Gastroesophageal sphincter (tissue), 4 donors: Measurements from ENCODE around the gene DNAI1. TPM values are rescaled to one million over a fixed set of nuclear protein-coding genes. Genes with fewer than 3 reads are reported as not detected.

Experiments used
- ATAC-seq: fragments of 150-250 bp; one replicate; pipeline ENCODE4 v1.9.1; 2016; ENCODE audit warnings: mild to moderate bottlenecking, moderate library complexity
- H3K27ac ChIP-seq, 4 donors: fragments of 200-600 bp; sonication (generic) in 3 of 4; 1 replicate in 3 of 4; 2 replicates in 1 of 4; pipeline ENCODE4 v1.5.1; 2016 to 2019
- H3K27me3 ChIP-seq: fragments of 200-600 bp; sonication (generic); one replicate; pipeline ENCODE4 v1.5.1; 2019
- H3K36me3 ChIP-seq, 2 donors: fragments of 200-600 bp; sonication (generic); one replicate each; pipeline ENCODE4 v1.5.1; 2019; ENCODE audit warnings: control low read depth in 1 of 2
- H3K4me1 ChIP-seq, 3 donors: fragments of 200-600 bp; sonication (generic); 1 replicate in 2 of 3; 2 replicates in 1 of 3; pipeline ENCODE4 v1.5.1; 2016 to 2019; ENCODE audit warnings: control low read depth in 2 of 3
- H3K4me3 ChIP-seq, 2 donors: fragments of 200-600 bp; sonication (generic); one replicate each; pipeline ENCODE4 v1.5.1; 2019; ENCODE audit warnings: mild to moderate bottlenecking in 1 of 2, moderate library complexity in 1 of 2
- H3K9me3 ChIP-seq, 3 donors: fragments of 200-600 bp; sonication (generic); one replicate each; pipeline ENCODE4 v1.5.1; 2017 to 2019; ENCODE audit warnings: control low read depth in 2 of 3
- EP300 ChIP-seq: sonication (generic); formaldehyde crosslinking; IDR thresholded peaks from one replicate; pipeline ENCODE4 v1.6.1; 2017; ENCODE audit warnings: antibody characterized with exemption, mild to moderate bottlenecking
- POLR2A ChIP-seq, 2 donors: fragments of 450-650 bp; IDR thresholded peaks; one replicate each; pipeline ENCODE4 v1.6.1; 2017; ENCODE audit warnings: antibody characterized with exemption in 2 of 2, mild to moderate bottlenecking in 2 of 2, moderate library complexity in 1 of 2
- POLR2AphosphoS5 ChIP-seq: sonication (generic); formaldehyde crosslinking; IDR thresholded peaks from one replicate; pipeline ENCODE4 v1.6.1; 2017; ENCODE audit warnings: antibody characterized with exemption
- WGBS, 2 donors: methylation state at CpG; one replicate each; pipeline ENCODE4 v1.1.5; 2018; ENCODE audit warnings: low coverage in 1 of 2; 5-methylcytosine and 5-hydroxymethylcytosine counted together
- total RNA-seq, 4 donors: library from RNA; depleted of rRNA; stranded (reverse); fragments of >200 nt; gene quantifications; one replicate each; pipeline ENCODE4 v1.1.0, GENCODE V29; 2016
- TF ChIP-seq, protein P1 (sequence below), 4 experiments: fragments of 200-600 bp in 2 of 4; fragments of 450-650 bp in 2 of 4; sonication (generic) in 1 of 4; IDR thresholded peaks; one replicate each; pipeline ENCODE4 v1.5.1; 2017 to 2019; ENCODE audit warnings: antibody characterized with exemption in 4 of 4, mild to moderate bottlenecking in 2 of 4, moderate library complexity in 2 of 4

The DNAI1 gene
- total RNA-seq, 4 donors from 2014 or later, result not detected

GRCh38 chr9:34499076-34499475 lies 40.5 kb downstream of the DNAI1 start:
- no peak for TF ChIP-seq EP300
- H3K36me3 ChIP-seq, result no peaks in the 10 kb centered on the region
- H3K4me1 ChIP-seq, result peaks cover 0 to 29% (median 16%) of the 10 kb centered on the region in 3 donors
- H3K27ac ChIP-seq, result no peak overlapping the region
- 79 to 84% methylated on average over 2 of the region's 2 CpGs for WGBS, 2 donors
- no peak overlapping the region for H3K4me3 ChIP-seq
- H3K9me3 ChIP-seq, result no peaks in the 10 kb centered on the region
- no peaks in the 10 kb centered on the region for H3K27me3 ChIP-seq
- no peak for ATAC-seq

DNA sequence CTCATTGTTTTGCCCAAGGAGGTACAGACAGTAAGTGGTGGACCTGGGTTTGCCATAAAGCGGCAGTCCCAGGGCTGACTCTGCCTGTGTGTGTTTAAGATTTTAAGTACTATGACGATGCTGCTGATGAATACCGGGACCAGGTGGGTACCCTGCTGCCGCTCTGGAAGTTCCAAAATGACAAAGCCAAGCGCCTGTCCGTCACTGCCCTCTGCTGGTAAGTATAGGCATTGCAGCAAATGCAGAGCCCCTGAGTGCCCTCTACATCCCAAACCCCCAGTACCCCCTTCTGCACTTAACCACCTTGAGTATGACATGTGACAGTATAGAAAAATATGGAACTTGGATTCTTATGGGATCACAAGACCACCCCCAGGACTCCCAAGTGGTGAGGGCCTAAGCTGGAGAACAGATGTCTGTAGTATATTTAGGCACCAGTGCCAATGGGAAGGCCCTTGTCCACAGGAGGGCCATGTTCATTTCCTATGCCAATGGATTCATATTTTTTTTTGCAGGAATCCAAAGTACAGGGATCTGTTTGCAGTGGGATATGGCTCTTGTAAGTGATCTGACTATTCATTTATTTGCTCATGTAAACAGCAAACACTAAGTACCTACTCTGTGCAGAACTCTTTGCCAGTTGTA lies 42.1 kb downstream of the DNAI1 start:
- 0 to 20% methylated on average over 1 to 3 of the region's 6 CpGs for WGBS, 2 donors
- no peak for TF ChIP-seq EP300
- TF ChIP-seq, protein P1, sequence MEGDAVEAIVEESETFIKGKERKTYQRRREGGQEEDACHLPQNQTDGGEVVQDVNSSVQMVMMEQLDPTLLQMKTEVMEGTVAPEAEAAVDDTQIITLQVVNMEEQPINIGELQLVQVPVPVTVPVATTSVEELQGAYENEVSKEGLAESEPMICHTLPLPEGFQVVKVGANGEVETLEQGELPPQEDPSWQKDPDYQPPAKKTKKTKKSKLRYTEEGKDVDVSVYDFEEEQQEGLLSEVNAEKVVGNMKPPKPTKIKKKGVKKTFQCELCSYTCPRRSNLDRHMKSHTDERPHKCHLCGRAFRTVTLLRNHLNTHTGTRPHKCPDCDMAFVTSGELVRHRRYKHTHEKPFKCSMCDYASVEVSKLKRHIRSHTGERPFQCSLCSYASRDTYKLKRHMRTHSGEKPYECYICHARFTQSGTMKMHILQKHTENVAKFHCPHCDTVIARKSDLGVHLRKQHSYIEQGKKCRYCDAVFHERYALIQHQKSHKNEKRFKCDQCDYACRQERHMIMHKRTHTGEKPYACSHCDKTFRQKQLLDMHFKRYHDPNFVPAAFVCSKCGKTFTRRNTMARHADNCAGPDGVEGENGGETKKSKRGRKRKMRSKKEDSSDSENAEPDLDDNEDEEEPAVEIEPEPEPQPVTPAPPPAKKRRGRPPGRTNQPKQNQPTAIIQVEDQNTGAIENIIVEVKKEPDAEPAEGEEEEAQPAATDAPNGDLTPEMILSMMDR (IDR thresholded peaks at IDR 0.05), result peak; percentile 88 to 98 (median 93)
- Histone ChIP-seq H3K27ac (no peak overlapping the region), H3K9me3 (no peaks in the 10 kb centered on the region), H3K4me1 (peaks cover 0 to 29% (median 16%) of the 10 kb centered on the region in 3 donors), H3K27me3 (no peaks in the 10 kb centered on the region), H3K36me3 (no peaks in the 10 kb centered on the region), H3K4me3 (no peak overlapping the region)
- ATAC-seq, result peak; percentile 45

DNA sequence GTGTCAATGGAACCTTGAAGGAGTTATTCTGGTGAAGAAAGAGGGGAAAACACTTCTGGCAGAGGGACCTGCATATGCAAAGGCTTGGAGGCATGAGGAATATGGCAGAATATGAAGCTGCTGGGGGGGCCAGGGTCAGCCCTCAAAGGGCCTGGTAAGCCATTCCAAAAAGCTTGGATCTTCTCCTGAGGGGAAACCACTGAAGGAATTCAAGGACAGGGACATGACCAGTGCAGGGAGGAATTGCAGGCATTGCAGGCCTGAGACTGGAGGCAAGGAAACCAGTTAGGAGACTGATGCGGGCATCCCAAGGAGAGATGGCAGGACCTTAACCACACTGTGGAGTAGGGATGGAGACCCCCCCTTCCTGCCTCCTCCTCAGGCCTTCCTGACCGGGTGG lies 42.8 kb downstream of the DNAI1 start:
- Histone ChIP-seq H3K9me3 (no peaks in the 10 kb centered on the region), H3K27ac (peak overlapping the region in 3 of 4 donors; percentile 19 to 59 (median 45)), H3K4me1 (peaks cover 0 to 29% (median 16%) of the 10 kb centered on the region in 3 donors), H3K4me3 (no peak overlapping the region), H3K36me3 (no peaks in the 10 kb centered on the region), H3K27me3 (no peaks in the 10 kb centered on the region)
- ATAC-seq, result no peak
- TF ChIP-seq EP300 (no peak), POLR2A (IDR thresholded peaks at IDR 0.05) (no peak), POLR2AphosphoS5 (no peak)
- TF ChIP-seq, protein P1 (IDR thresholded peaks at IDR 0.05), result no peak
- 63% methylated on average over 1 of the region's 2 CpGs; no CpG with 5 or more reads in 1 of the 2 donors for WGBS, 2 donors

DNA sequence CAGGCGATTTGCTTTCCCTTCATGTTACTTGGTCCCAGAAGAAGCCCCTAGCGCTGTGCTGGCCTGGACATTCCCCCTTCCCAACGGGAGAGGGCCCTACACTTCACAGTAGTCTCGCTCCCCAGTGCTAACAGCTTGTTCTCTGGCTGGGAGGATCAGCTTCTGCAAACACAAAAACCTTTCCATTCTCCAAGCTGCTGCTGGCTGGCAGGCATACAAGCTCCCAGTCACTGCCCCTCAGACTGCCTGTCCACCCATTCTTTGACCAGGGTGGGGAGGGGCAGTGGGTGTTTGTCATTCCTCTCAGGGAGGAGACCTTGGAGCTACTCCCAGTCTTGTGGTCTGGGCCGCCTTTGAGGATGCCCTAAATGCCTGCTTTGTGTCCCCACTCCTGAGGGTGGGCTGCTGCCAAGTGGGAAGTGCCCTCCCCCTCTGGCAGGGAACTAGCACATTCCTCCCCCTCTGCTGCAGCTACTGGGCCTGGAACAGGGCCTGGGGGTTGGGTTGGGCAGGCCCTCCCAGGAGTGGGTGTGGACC lies 43.4 kb downstream of the DNAI1 start:
- H3K9me3 ChIP-seq, result no peaks in the 10 kb centered on the region
- H3K4me1 ChIP-seq, result peaks cover 0 to 29% (median 16%) of the 10 kb centered on the region in 3 donors
- H3K36me3 ChIP-seq, result no peaks in the 10 kb centered on the region
- TF ChIP-seq EP300, result no peak
- no peak for TF ChIP-seq POLR2A (IDR thresholded peaks at IDR 0.05)
- TF ChIP-seq, protein P1 (IDR thresholded peaks at IDR 0.05), result peak in 2 of 4 experiments; percentile 16 to 63
- TF ChIP-seq POLR2AphosphoS5, result peak; percentile 42
- H3K27ac ChIP-seq, result peak overlapping the region in 3 of 4 donors; percentile 19 to 59 (median 45)
- H3K27me3 ChIP-seq, result no peaks in the 10 kb centered on the region
- 6% methylated on average over 3 of the region's 5 CpGs; no CpG with 5 or more reads in 1 of the 2 donors for WGBS, 2 donors
- no peak overlapping the region for H3K4me3 ChIP-seq
- ATAC-seq, result peak; percentile 89

DNA sequence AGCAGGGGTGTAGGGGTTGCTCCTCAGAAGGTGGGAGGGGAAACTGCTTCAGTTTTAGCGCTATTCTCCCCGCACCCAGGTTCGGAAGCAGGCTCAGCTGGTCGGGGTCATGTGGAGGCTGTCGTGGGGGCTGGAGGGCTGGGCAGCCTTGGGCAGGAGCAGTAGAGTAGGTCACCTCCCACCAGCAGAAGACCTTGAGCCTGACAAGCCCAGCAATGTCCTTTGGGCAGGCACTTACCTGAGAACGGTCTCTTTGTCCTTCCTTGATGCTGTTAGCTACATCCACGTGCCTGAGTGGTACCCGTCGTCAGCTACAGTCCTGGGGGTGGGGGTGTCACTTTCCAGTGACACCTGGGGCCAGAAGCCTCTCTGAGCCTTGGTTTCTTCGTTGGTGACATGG lies 43.9 kb downstream of the DNAI1 start:
- Histone ChIP-seq H3K27me3 (no peaks in the 10 kb centered on the region), H3K4me1 (peaks cover 0 to 29% (median 16%) of the 10 kb centered on the region in 3 donors), H3K36me3 (no peaks in the 10 kb centered on the region), H3K4me3 (no peak overlapping the region), H3K27ac (peak overlapping the region in 3 of 4 donors; percentile 19 to 46 (median 45)), H3K9me3 (no peaks in the 10 kb centered on the region)
- WGBS, 2 donors, result 40% methylated on average over 1 of the region's 10 CpGs; no CpG with 5 or more reads in 1 of the 2 donors
- ATAC-seq, result no peak
- TF ChIP-seq POLR2A (IDR thresholded peaks at IDR 0.05) (no peak), POLR2AphosphoS5 (no peak), EP300 (no peak)
- TF ChIP-seq, protein P1 (IDR thresholded peaks at IDR 0.05), result no peak
